GM10266 (cell line): ENCODE data around the gene SMPX.

Source experiments
- DNase-seq: peaks from one replicate; pipeline ENCODE4 v3.0.0; 2012; ENCODE audit errors: extremely low spot score
- TF ChIP-seq, protein P1 (sequence below): IDR thresholded peaks from 2 replicates; pipeline ENCODE4 v1.5.1; 2012; ENCODE audit warnings: mild to moderate bottlenecking, low read depth; ENCODE audit not compliant: control insufficient read depth, insufficient read depth; ENCODE audit errors: missing control alignments

The SMPX gene

GRCh38 chrX:21744721-21745120 is 13.2 kb downstream of the SMPX start:
- TF ChIP-seq, protein P1, sequence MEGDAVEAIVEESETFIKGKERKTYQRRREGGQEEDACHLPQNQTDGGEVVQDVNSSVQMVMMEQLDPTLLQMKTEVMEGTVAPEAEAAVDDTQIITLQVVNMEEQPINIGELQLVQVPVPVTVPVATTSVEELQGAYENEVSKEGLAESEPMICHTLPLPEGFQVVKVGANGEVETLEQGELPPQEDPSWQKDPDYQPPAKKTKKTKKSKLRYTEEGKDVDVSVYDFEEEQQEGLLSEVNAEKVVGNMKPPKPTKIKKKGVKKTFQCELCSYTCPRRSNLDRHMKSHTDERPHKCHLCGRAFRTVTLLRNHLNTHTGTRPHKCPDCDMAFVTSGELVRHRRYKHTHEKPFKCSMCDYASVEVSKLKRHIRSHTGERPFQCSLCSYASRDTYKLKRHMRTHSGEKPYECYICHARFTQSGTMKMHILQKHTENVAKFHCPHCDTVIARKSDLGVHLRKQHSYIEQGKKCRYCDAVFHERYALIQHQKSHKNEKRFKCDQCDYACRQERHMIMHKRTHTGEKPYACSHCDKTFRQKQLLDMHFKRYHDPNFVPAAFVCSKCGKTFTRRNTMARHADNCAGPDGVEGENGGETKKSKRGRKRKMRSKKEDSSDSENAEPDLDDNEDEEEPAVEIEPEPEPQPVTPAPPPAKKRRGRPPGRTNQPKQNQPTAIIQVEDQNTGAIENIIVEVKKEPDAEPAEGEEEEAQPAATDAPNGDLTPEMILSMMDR: no peak
- no peak for DNase-seq

DNA sequence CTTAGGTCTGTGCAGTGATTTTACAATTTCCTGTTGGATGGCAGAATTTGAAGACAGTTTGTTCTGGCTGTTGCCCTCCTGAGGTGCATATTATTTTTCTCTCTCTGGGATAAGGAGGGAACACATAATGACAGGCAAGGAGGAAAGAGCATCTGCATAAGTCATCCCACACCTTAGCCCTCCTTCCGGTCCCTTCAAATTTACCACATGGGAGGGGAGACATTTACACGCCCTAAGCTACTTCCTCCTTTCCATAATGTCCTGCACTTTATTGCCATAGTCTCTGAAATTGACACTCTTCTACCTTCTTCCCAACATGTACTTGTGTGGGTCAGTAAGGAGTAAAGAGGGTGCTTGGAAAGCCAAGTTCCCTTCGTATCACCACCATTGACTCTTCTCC is 13.9 kb downstream of the SMPX start:
- TF ChIP-seq, protein P1: no peak
- no peak for DNase-seq

- no peak for DNase-seq
- TF ChIP-seq, protein P1: no peak
Measured at GRCh38 chrX:21741869-21742701, 15.8 kb downstream of the SMPX start.

DNA sequence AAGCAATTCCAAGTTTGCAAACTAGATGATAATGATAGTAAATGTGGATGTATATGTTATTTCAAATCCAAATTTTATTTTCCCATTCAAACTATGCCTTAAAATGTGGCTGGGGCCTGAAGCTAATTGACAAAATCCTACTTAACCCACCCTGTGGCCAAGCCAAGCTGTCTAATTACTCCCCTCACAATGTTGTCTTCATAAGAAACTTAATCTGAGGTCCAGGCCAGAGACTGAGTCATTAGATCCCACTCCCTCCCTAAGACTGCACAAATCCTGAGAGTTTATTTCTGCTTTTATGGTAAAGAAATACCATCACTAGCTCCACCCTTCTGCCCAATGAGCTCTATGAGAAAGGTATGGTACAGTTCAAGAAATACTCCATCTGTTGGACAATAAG is 16.6 kb downstream of the SMPX start:
- TF ChIP-seq, protein P1: no peak
- DNase-seq: no peak

DNA sequence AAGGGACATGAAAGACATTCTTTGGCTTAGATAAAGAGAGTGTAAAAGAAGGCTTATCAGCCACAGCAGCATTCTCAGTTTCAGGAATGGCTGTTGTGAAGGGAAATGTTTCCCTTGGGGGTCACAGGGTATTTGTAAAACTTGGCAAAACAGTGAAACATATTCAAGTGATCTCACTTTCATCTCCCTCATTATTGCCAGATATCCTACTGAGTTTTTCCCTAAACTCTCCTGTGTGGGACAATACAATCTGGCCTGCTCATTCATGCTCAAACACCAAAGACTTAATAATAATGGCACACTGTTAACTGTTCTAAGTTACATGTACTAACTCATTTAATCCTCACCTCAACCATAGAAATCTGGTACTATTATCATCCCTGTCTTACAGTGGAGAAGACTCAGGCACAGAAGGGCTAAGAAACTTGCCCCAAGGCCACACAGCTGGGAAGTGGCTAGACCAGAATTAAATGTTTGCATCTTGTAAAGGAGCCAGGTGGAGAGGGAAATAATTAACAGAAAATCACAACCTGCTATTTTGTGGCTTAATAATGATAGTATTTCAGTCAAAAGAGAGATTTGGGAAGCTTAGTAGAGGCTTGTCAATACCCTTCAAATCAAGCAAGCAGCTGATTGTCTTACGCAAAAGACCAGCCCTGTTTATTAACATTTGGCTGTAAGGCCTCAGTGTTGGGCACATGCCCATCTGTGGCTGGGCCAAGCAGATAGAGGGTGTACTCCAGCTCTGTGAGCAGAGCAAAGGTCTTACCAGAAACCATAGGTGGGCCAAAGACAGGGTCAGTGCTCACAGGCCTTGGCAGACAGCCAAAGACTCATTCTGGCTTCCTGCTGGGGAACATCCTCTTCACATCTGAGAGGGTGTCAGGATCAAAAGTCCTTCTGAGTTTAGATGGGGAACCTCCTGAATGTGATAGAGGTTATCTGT is 17.3 kb downstream of the SMPX start:
- TF ChIP-seq, protein P1: no peak
- DNase-seq: no peak

- DNase-seq: no peak
Measured at GRCh38 chrX:21738950-21739287, 19.0 kb downstream of the SMPX start.

More at GRCh38 chrX:21738950-21739287, 19.0 kb downstream of the SMPX start:
- TF ChIP-seq, protein P1: no peak
